ENCODE results near the gene CCT6A. TPM values are rescaled to one million over a fixed set of nuclear protein-coding genes. Genes with fewer than 3 reads are reported as not detected.
"Not testable (repeated sequence)": the region's sequence is repeated elsewhere in the genome, so short reads cannot be mapped to it uniquely, and the experiment has no call there.

CCT6A gene
- polyA plus RNA-seq, 4 donors: 201 to 229 (median 221) TPM

DNA sequence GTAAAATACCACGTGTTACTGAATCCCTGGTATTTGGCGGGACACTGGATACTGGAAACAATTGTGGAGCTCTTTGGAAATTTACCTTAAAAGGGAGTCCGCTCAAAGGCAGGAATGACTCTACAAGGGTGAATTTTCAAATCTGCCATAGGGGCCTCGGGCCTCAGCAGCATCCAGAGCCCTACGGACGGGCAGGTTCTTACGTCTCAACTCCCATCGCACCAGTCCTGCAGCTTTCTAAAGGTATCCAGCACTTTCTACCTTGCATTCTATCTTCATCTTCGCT, 569 bp upstream of the CCT6A start:
- no peak for DNase-seq (ENCODE audit: low read depth in 4 of 4, low spot score in 3 of 4)

DNA sequence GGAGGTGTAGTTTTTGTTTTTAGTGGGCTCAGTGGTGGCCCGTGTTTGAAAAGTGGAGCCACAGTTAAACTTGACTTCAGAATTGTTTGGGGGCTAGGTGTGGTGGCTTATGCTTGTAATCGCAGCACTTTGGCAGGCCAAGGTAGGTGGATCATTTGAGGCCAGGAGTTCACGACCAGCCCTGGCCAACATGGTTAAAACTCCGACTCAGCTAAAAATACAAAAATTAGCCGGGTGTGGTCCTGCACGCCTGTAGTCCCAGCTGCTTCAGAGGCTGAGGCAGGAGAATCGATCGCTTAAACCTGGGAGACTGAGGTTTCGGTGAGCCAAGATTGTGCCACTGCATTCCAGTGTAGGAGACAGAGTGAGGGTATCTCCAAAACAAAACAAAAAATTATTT, 1.8 kb downstream of the CCT6A start:
- no peak for DNase-seq (ENCODE audit: low read depth in 4 of 4, low spot score in 3 of 4)

DNA sequence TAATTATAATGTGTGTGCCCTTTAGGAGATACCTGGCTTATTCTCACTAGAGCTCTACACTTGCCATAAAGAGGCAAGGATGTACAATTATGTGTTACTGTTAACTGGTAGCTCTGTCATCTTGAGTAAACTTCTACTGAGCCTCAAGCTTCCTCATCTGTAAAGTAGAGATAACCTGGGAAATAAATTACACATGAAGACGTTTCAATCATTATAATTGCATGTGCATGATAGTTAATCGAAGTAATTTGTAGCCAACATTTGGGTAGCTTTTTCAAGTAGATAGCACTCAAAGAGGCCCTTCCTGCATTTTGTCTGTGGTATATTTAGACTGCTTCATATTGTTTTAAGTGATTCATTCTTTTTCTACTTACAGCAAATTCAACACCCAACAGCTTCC, 2.4 kb downstream of the CCT6A start:
- DNase-seq (ENCODE audit: low read depth in 4 of 4, low spot score in 3 of 4): no peak

DNA sequence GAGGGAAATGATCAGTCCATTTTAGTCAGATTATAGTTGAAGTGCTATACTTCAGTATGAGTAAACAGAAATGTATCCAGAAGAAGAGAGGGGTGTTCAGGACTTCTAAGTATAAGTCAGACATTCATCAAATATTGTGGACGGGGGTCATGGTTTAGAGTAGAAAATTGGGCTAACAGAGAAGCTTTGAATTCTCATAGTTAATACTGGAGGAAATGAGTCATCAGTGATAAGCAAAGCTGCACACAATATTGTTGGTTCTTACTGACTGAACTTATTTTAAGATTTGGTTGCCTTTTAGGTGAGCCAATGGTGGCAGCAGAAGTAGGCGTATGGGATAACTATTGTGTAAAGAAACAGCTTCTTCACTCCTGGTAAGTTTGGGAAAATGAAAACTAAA, 10.8 kb downstream of the CCT6A start:
- DNase-seq (ENCODE audit: low read depth in 4 of 4, low spot score in 3 of 4): no peak

DNA sequence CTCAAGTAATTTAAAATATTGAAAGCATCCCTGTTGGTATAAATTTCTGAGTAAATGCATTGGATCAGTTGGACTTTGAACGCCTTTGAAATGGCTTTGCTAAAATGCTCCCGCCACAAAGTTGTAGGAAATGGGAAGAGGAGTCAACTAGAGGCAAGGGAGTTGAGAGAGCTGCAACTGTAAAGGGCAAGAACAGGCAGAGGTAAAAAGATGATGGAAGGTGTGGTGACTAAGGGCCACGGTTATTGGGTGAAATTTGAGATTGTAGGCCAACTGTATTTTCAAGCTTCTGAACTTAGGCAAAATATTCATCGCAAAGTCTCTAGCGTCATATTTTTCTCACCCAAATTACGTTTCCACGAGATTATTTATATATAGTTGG, 11.9 kb downstream of the CCT6A start:
- no peak for DNase-seq (ENCODE audit: low read depth in 4 of 4, low spot score in 3 of 4)

DNA sequence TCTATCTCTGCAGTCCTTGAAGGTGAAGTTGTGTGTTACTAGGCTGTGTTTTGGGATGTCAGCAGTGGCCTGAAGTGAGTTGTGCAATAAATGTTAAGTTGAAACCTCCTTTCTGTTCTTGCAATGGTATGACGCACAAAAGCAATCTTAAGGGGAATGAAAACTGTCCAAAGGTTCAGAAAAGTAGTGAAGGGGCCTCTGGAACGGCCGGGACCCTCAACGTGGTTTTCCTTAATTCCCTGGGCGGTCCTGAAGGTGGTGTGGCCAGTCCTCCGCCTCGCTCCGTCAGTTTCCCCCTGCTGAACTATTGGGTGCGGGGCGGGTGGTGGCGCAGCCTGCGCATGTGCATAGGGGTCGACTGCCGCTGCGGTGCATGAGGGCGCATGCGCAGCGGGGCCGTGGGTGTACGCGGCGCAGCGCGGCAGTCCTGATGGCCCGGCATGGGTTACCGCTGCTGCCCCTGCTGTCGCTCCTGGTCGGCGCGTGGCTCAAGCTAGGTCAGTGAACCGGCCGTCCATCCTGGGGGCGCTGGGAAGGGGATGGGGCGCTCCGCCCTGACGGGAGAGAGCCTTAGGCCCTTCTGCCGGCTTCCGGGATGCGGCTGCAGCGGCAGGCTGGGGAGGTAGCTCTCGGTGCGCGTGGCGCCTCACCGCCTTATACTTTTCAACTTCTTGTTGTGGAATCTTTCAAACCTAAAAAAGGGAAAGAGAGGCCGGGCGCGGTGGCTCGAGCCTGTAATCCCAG, 12.5 kb downstream of the CCT6A start, which contains the start of gene SUMF2:
SUMF2 (plus strand) TSS at position 405 of the 744 bp plus-strand sequence; CDS start at position 431, 26 bp downstream.
- DNase-seq (ENCODE audit: low read depth in 4 of 4, low spot score in 3 of 4): peak; percentile 76 to 89 (median 82)

DNA sequence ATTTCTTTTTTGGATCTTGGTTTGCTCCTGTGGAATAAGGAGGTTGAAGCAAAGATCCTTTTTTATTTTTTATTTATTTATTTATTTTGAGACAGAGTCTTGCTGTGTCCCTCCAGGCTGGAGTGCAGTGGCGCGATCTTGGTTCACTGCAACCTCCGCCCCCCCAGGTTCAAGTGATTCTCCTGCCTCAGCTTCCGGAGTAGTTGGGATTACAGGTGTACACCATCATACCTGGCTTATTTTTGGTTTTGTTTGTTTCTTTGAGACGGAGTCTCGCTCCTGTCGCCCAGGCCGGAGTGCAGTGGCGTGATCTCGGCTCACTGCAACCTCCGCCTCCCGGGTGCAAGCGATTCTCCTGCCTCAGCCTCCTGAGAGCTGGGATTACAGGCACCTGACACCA, 14.8 kb downstream of the CCT6A start:
- not testable (repeated sequence) for DNase-seq (ENCODE audit: low read depth in 4 of 4, low spot score in 3 of 4)

- peak in 3 of 4 donors; percentile 73 to 76 (median 74) for DNase-seq (ENCODE audit: low read depth in 4 of 4, low spot score in 3 of 4)
These were observed 22.8 kb downstream of the CCT6A start for GRCh38 chr7:56074371-56074791.

GRCh38 chr7:56077681-56078080, 26.1 kb downstream of the CCT6A start:
- no peak for DNase-seq (ENCODE audit: low read depth in 4 of 4, low spot score in 3 of 4)

- no peak for DNase-seq (ENCODE audit: low read depth in 4 of 4, low spot score in 3 of 4)
These were observed 26.6 kb downstream of the CCT6A start for GRCh38 chr7:56078196-56078595.

- DNase-seq (ENCODE audit: low read depth in 4 of 4, low spot score in 3 of 4): no peak
These were observed 28.1 kb downstream of the CCT6A start for GRCh38 chr7:56079450-56080185.

GRCh38 chr7:56080726-56081435, 29.3 kb downstream of the CCT6A start:
- not testable (repeated sequence) for DNase-seq (ENCODE audit: low read depth in 4 of 4, low spot score in 3 of 4)

GRCh38 chr7:56081626-56082340, 30.2 kb downstream of the CCT6A start:
- DNase-seq (ENCODE audit: low read depth in 4 of 4, low spot score in 3 of 4): no peak

DNA sequence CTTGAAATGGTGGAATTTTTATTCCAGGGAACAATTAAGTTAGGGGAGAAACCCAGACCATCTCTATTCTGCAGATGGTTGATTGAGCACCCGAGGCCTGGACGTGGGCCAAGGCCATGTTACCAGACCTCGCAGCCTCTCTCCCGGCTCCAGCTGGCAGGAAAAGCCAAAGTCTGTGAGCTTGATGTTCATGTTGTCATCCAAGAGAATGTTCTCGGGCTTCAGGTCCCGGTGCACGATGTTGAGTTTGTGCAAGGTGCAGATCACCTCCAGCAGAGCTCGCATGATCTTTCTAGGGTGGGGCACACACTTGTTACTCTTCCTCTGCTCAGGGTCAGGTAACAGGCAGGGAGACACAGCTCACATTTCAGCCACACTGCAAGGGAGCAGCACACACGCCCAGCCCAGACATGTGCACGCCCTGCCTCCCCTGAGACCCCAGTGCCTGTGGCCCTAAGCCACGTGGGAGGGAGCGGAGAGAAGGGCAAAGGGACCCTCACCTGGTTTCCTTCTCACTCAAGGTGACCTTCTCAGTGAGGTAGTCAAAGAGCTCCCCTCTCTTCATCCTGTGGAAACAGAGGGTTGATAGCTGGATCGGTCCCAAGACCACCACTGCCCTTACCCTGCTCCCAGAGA, 31.7 kb downstream of the CCT6A start:
- no peak for DNase-seq (ENCODE audit: low read depth in 4 of 4, low spot score in 3 of 4)

- DNase-seq (ENCODE audit: low read depth in 4 of 4, low spot score in 3 of 4): no peak
These were observed 35.2 kb downstream of the CCT6A start for GRCh38 chr7:56086761-56087160.

- DNase-seq (ENCODE audit: low read depth in 4 of 4, low spot score in 3 of 4): no peak
These were observed 35.9 kb downstream of the CCT6A start for GRCh38 chr7:56087445-56087844.

DNA sequence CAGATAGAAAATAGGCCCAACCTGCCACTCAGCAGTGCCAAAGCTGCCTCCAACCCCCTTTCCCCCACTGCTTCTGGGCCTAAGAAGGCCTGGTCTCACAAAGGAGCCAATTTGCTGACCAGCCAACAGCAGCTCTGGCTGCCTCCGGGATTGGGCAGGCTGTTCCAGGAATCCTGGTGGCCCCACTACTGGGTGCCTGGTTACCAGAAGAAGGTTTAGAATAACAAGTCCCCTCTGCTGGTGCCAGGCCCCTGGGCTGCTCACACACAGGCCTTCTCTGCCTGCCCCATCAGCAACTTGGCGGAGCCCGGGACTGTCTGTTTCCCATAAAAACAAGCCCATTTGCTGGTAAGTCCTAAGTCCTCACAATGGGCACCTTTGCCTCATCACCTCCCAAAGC, 40.0 kb downstream of the CCT6A start:
- no peak for DNase-seq (ENCODE audit: low read depth in 4 of 4, low spot score in 3 of 4)

DNA sequence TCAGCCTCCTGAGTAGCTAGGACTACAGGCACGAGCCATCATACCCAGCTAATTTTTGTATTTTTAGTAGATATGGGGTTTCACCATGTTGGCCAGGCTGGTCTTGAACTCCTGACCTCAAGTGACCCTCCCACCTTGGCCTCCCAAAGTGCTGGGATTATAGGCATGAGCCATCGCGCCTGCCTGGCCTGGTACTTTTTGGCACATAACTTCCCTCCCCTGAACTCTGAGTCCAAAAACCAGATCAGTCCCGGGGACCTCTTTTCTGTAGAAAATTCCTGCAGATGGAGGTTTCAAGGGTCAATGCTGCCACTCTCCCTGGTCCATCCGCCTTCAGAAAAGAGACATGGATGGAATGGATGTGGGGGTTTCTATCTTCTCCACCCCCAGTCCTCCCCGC, 40.8 kb downstream of the CCT6A start:
- not testable (repeated sequence) for DNase-seq (ENCODE audit: low read depth in 4 of 4, low spot score in 3 of 4)

- no peak for DNase-seq (ENCODE audit: low read depth in 4 of 4, low spot score in 3 of 4)
These were observed 41.4 kb downstream of the CCT6A start, which contains the start of gene PHKG1 for GRCh38 chr7:56092789-56093531. Gene PHKG1, minus strand, starts transcription at chr7:56092952. Its CDS starts 4,011 bp downstream, at chr7:56088941.

GRCh38 chr7:56097700-56098099, 46.1 kb downstream of the CCT6A start:
- DNase-seq (ENCODE audit: low read depth in 4 of 4, low spot score in 3 of 4): no peak

Measured in right renal pelvis (tissue), 4 donors.